HL-60 (cell line): ENCODE results near the gene SEC14L2.

Experiments used
- DNase-seq, 2 experiments: peaks; one replicate each; pipeline ENCODE4 v3.0.0-alpha.2; 2010 to 2020; ENCODE audit warnings: low read depth in 1 of 2, low spot score in 1 of 2
- H3K27ac ChIP-seq: fragments of 250-450 bp; sonication (Bioruptor Pico); replicated peaks from 2 replicates; pipeline ENCODE4 v1.5.1; 2020; ENCODE audit warnings: mild to moderate bottlenecking, moderate library complexity
- H3K27me3 ChIP-seq: fragments of 250-450 bp; sonication (Bioruptor Pico); 2 replicates; pipeline ENCODE4 v1.5.1; 2021; ENCODE audit warnings: mild to moderate bottlenecking, moderate library complexity; ENCODE audit not compliant: insufficient read depth, poor library complexity, severe bottlenecking
- H3K4me3 ChIP-seq: replicated peaks from 2 replicates; pipeline ENCODE4 v1.5.1; 2011; ENCODE audit warnings: mild to moderate bottlenecking, control low read depth, low read length; ENCODE audit not compliant: insufficient read depth
- CTCF ChIP-seq: IDR thresholded peaks from one replicate; pipeline ENCODE4 v1.5.1; 2011; ENCODE audit warnings: low read length, control low read depth, inconsistent platforms; ENCODE audit not compliant: insufficient read depth
- GABPA ChIP-seq: IDR thresholded peaks from 2 replicates; pipeline ENCODE4 v1.6.1; 2012; ENCODE audit warnings: low read depth
- POLR2AphosphoS5 ChIP-seq: IDR thresholded peaks from 2 replicates; pipeline ENCODE4 v1.6.1; 2012; ENCODE audit warnings: low read depth
- REST ChIP-seq: IDR thresholded peaks from 2 replicates; pipeline ENCODE4 v1.6.1; 2012; ENCODE audit warnings: low read depth; ENCODE audit not compliant: insufficient replicate concordance
- SPI1 ChIP-seq: IDR thresholded peaks from 2 replicates; pipeline ENCODE4 v1.6.1; 2012; ENCODE audit warnings: low read depth, mild to moderate bottlenecking, borderline replicate concordance

The SEC14L2 gene

GRCh38 chr22:30362651-30363281 is 34.1 kb upstream of the SEC14L2 start:
- Histone ChIP-seq H3K27me3 (no peaks in the 10 kb centered on the region), H3K4me3 (no peak overlapping the region), H3K27ac (no peak overlapping the region)
- no peak for TF ChIP-seq GABPA
- no peak for TF ChIP-seq SPI1
- DNase-seq = no peak

- TF ChIP-seq SPI1 (no peak), REST (no peak), POLR2AphosphoS5 (no peak)
- H3K27ac ChIP-seq = no peak overlapping the region
- no peak overlapping the region for H3K4me3 ChIP-seq
- no peaks in the 10 kb centered on the region for H3K27me3 ChIP-seq
- DNase-seq = no peak
Observed at GRCh38 chr22:30365891-30366290, 30.9 kb upstream of the SEC14L2 start.

GRCh38 chr22:30368420-30368819 is 28.4 kb upstream of the SEC14L2 start:
- no peak for TF ChIP-seq POLR2AphosphoS5
- no peak for TF ChIP-seq GABPA
- no peak for TF ChIP-seq REST
- no peak for TF ChIP-seq CTCF
- TF ChIP-seq SPI1 = no peak
- H3K27ac ChIP-seq = no peak overlapping the region

GRCh38 chr22:30370641-30371230 is 26.1 kb upstream of the SEC14L2 start:
- H3K27me3 ChIP-seq = no peaks in the 10 kb centered on the region
- no peak overlapping the region for H3K4me3 ChIP-seq
- H3K27ac ChIP-seq = no peak overlapping the region
- no peak for DNase-seq
- TF ChIP-seq SPI1 = no peak

More at GRCh38 chr22:30368420-30368819, 28.4 kb upstream of the SEC14L2 start:
- DNase-seq = no peak
- H3K27me3 ChIP-seq = no peaks in the 10 kb centered on the region
- H3K4me3 ChIP-seq = no peak overlapping the region

GRCh38 chr22:30371321-30371720 is 25.5 kb upstream of the SEC14L2 start:
- H3K27me3 ChIP-seq = no peaks in the 10 kb centered on the region
- H3K27ac ChIP-seq = no peak overlapping the region
- DNase-seq = no peak
- no peak overlapping the region for H3K4me3 ChIP-seq
- TF ChIP-seq SPI1 (no peak), POLR2AphosphoS5 (no peak), REST (no peak)
